LNCAP (cell line): ENCODE results near the gene SLC6A5.

ENCODE experiments used
- TF ChIP-seq, protein P1 (sequence below): fragments of 450-650 bp; IDR thresholded peaks from 2 replicates; pipeline ENCODE4 v1.5.1; 2017; ENCODE audit warnings: mild to moderate bottlenecking

SLC6A5 gene

GRCh38 chr11:20564846-20565635, 34.4 kb upstream of the SLC6A5 start:
- TF ChIP-seq, protein P1, sequence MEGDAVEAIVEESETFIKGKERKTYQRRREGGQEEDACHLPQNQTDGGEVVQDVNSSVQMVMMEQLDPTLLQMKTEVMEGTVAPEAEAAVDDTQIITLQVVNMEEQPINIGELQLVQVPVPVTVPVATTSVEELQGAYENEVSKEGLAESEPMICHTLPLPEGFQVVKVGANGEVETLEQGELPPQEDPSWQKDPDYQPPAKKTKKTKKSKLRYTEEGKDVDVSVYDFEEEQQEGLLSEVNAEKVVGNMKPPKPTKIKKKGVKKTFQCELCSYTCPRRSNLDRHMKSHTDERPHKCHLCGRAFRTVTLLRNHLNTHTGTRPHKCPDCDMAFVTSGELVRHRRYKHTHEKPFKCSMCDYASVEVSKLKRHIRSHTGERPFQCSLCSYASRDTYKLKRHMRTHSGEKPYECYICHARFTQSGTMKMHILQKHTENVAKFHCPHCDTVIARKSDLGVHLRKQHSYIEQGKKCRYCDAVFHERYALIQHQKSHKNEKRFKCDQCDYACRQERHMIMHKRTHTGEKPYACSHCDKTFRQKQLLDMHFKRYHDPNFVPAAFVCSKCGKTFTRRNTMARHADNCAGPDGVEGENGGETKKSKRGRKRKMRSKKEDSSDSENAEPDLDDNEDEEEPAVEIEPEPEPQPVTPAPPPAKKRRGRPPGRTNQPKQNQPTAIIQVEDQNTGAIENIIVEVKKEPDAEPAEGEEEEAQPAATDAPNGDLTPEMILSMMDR, result no peak

GRCh38 chr11:20566591-20567434, 32.6 kb upstream of the SLC6A5 start:
- TF ChIP-seq, protein P1, result no peak

- TF ChIP-seq, protein P1, result no peak
Measured at GRCh38 chr11:20583201-20583600, 16.2 kb upstream of the SLC6A5 start.

GRCh38 chr11:20584093-20584774, 15.2 kb upstream of the SLC6A5 start:
- TF ChIP-seq, protein P1, result no peak

DNA sequence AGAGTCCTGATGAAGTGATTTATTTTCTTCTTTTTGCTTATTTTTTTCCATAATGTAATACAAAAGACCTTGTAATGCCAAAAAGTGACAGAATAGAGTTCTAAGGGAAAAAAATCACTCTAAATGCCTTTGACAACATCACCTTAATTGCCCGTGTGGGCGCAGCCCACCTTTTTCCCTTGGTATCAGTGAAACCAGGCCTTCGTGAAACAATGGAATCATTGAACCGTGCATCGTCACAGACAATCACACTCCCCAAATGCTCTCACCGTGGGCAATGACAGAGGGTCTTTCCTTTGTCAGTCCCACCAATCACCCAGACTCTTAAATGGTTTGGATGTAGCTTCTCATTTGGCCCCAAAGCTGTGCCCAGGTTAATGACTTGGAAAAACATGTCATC, 9.6 kb upstream of the SLC6A5 start:
- TF ChIP-seq, protein P1, result no peak

- TF ChIP-seq, protein P1, result no peak
Measured at GRCh38 chr11:20590381-20590780, 9.0 kb upstream of the SLC6A5 start.

DNA sequence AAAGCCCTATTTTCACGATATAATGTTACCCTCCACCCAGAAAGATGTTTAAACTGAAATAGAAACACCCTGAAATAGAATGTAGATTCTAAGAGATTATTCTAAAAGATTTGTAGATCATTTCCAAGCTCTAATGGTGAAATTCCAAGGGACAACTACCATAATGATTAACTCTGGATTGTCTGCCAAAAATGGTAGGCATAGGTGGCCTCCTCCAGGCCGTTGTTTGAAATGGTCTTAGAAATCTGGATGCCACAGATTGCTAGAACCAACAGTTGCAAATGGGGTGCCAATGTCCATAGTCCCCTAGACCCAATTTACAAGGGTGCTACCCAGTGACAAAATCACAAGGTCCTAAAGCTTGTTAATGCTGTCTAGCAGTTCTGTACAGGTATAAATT, 6.7 kb upstream of the SLC6A5 start:
- TF ChIP-seq, protein P1, result no peak
